Heart left ventricle (tissue), 13 donors: ENCODE data around the gene RNF149.

Source experiments
- CTCF ChIP-seq, 12 donors: fragments of 200-600 bp; sonication (generic) in 4 of 12; IDR thresholded peaks; one replicate each; pipeline versions ENCODE4 v1.5.0 to v1.8.0; 2018 to 2022; ENCODE audit warnings: antibody characterized with exemption in 12 of 12, mild to moderate bottlenecking in 5 of 12
- POLR2A ChIP-seq, 2 donors: fragments of 450-650 bp; IDR thresholded peaks; one replicate each; pipeline ENCODE4 v1.6.1; 2017; ENCODE audit warnings: antibody characterized with exemption in 2 of 2, mild to moderate bottlenecking in 2 of 2, moderate library complexity in 2 of 2
- donor health status: ischemic (EF 13 %, LVEDD 7.1; RV severe dilation, severe dysfunction).
- donor health status: DM: no; HTN: yes; CAD: no.
- donor health status: DM: no; HTN: no; CAD: no.
- donor health status: ischemic (EF 25% LVEDD 6.9; RV normal size, moderate dysfunction).
- donor health status: ischemic (EF 25% LVEDD 5.7; RV mildly dilated, moderate dysfunction).
- donor health status: ischemic (EF 35%, LVEDD 5.7; RV mildly dilated, moderate dysfunction).
- donor health status: nonischemic (EF 11% LVEDD 7.7; RV severe dilation, severe dysfunction).
- donor health status: DM: yes; HTN: yes; CAD: no.
- donor health status: PGD.
- donor health status: ischemic (EF 29% LVEDD 5.4; RV normal size, mild dysfunction).
- donor health status: nonischemic (EF 23%, LVEDD 6.1; RV moderate dilation, normal function).

GRCh38 chr2:101253013-101253702 is 55.3 kb downstream of the RNF149 start:
- TF ChIP-seq POLR2A (IDR thresholded peaks at IDR 0.05) (no peak), CTCF (IDR thresholded peaks at IDR 0.05) (peak in 1 of 12 donors; percentile 4)
